K562 (cell line): ENCODE data around the gene RALGAPA2. TPM values are rescaled to one million over a fixed set of nuclear protein-coding genes. Genes with fewer than 3 reads are reported as not detected.
A peak's percentile ranks its signal among the peaks of the same experiment; 100 is the strongest.

Experiments
- ATAC-seq: fragments of 200-7000 bp; cut with Tn5 transposase; 3 replicates; pipeline ENCODE4 v1.9.1; 2020; ENCODE audit warnings: moderate library complexity
- BruUV-seq: library from RNA; stranded (reverse); fragments of 400-500 nt; replicated peaks from 2 replicates; lab custom pipeline; 2021; lab: Mats Ljungman, UMichigan
- CTCF ChIA-PET: fragments of 300-600 bp; formaldehyde crosslinking; extraction: SDS; loops from one replicate; lab custom pipeline; 2021; ENCODE audit warnings: low intra/inter-chr PET ratio; lab: Yijun Ruan, JAX
- POLR2A ChIA-PET: fragments of 300-600, 350-650 bp; sonication (Branson Sonifier 250); formaldehyde crosslinking; extraction: SDS; loops from one replicate; lab custom pipeline; 2021; ENCODE audit warnings: antibody characterized with exemption, inconsistent platforms; lab: Yijun Ruan, JAX
- DNase-seq, 4 experiments: peaks; one replicate each; pipeline versions ENCODE4 v3.0.0 to v3.0.0-alpha.2; 2011 to 2018; ENCODE audit warnings: low spot score in 3 of 4, mixed read lengths in 3 of 4; ENCODE audit errors: extremely low read depth in 1 of 4
- FAIRE-seq: peaks from 2 replicates; lab custom pipeline; 2011; peaks lifted over from hg19 to GRCh38; lab: Jason Lieb, UNC
- H2AFZ ChIP-seq: 2 replicates; pipeline ENCODE4 v1.6.0; 2011; ENCODE audit warnings: low read depth, low read length, control low read depth, inconsistent platforms
- H3K27ac ChIP-seq: fragments of 200-600 bp; 3 replicates; pipeline ENCODE4 v1.8.0; 2011; ENCODE audit warnings: low read depth, mild to moderate bottlenecking, control low read depth, inconsistent platforms, low read length, moderate library complexity, mixed read lengths; ENCODE audit errors: extremely low read depth
- H3K27me3 ChIP-seq, 2 experiments: fragments of 300-600 bp in 1 of 2; 2 replicates in 1 of 2; 3 replicates in 1 of 2; pipeline versions ENCODE4 v1.6.0 to v1.8.0; 2011; ENCODE audit warnings: inconsistent platforms in 2 of 2, low read length in 2 of 2, mild to moderate bottlenecking in 1 of 2, mixed read lengths in 1 of 2, moderate library complexity in 1 of 2; ENCODE audit not compliant: control insufficient read depth in 2 of 2, insufficient read depth in 2 of 2
- H3K36me3 ChIP-seq: fragments of 300-600 bp; 3 replicates; pipeline ENCODE4 v1.8.0; 2011; ENCODE audit warnings: mild to moderate bottlenecking, low read length, inconsistent platforms; ENCODE audit not compliant: control insufficient read depth, insufficient read depth
- H3K4me1 ChIP-seq, 2 experiments: fragments of 200-600 bp in 1 of 2; replicated peaks in 1 of 2; 2 replicates in 1 of 2; 3 replicates in 1 of 2; pipeline versions ENCODE4 v1.5.1 to v1.8.0; 2011; ENCODE audit warnings: inconsistent platforms in 2 of 2, low read length in 2 of 2, mild to moderate bottlenecking in 1 of 2, mixed read lengths in 1 of 2, moderate library complexity in 1 of 2; ENCODE audit not compliant: control insufficient read depth in 2 of 2, insufficient read depth in 2 of 2
- H3K4me2 ChIP-seq: 2 replicates; pipeline ENCODE4 v1.6.1; 2011; ENCODE audit warnings: low read length, control low read depth, inconsistent platforms, mixed read lengths; ENCODE audit not compliant: insufficient read depth
- H3K4me3 ChIP-seq: fragments of 200-600 bp; sonication (generic), shearing (Covaris generic); 2 replicates; pipeline ENCODE4 v1.5.1; 2016; ENCODE audit warnings: control low read depth, inconsistent platforms
- H3K79me2 ChIP-seq: fragments of 200-600 bp; 3 replicates; pipeline ENCODE4 v1.8.0; 2011; ENCODE audit warnings: low read length, inconsistent platforms; ENCODE audit not compliant: control insufficient read depth, insufficient read depth
- H3K9ac ChIP-seq, 2 experiments: 2 replicates each; pipeline versions ENCODE4 v1.6.0 to v1.6.1; 2011; ENCODE audit warnings: low read depth in 2 of 2, low read length in 2 of 2, control low read depth in 1 of 2, inconsistent platforms in 1 of 2, mild to moderate bottlenecking in 1 of 2, mixed read lengths in 1 of 2; ENCODE audit not compliant: insufficient read depth in 1 of 2
- H3K9me1 ChIP-seq: one replicate; pipeline ENCODE4 v1.6.0; 2011; ENCODE audit warnings: inconsistent platforms, mild to moderate bottlenecking, low read length, moderate library complexity; ENCODE audit not compliant: control insufficient read depth, insufficient read depth
- H3K9me3 ChIP-seq: replicated peaks from 2 replicates; pipeline ENCODE4 v1.5.1; 2011; ENCODE audit warnings: low read depth, low read length, inconsistent platforms; ENCODE audit not compliant: control insufficient read depth, insufficient read depth
- H4K20me1 ChIP-seq: replicated peaks from 2 replicates; pipeline ENCODE4 v1.6.1; 2011; ENCODE audit warnings: low read length, inconsistent platforms, mixed read lengths; ENCODE audit not compliant: control insufficient read depth, insufficient read depth
- CTCF ChIP-seq, 3 experiments: IDR thresholded peaks in 2 of 3; conservative IDR thresholded peaks in 1 of 3; 2 replicates each; pipeline ENCODE4 v1.5.1; 2011 to 2012; ENCODE audit warnings: low read length in 3 of 3, mild to moderate bottlenecking in 3 of 3, control low read depth in 2 of 3, improper control_type of control experiment in 1 of 3, inconsistent platforms in 1 of 3, low read depth in 1 of 3, mixed read lengths in 1 of 3, moderate library complexity in 1 of 3; ENCODE audit not compliant: insufficient read depth in 2 of 3
- GABPB1 ChIP-seq: sonication (generic); formaldehyde crosslinking; IDR thresholded peaks from 2 replicates; pipeline ENCODE4 v1.8.0; 2022; ENCODE audit warnings: mild to moderate bottlenecking, missing genetic modification reagents
- WGBS: fragments of 100-300 bp; shearing (Covaris generic); methylation state at CpG from one replicate; pipeline ENCODE4 v1.1.6; 2016; ENCODE audit warnings: low coverage, mixed read lengths; ENCODE audit not compliant: insufficient coverage; ENCODE audit errors: missing lambda C conversion rate; 5-methylcytosine and 5-hydroxymethylcytosine counted together
- in situ Hi-C: fragments of 300-500 bp; cut with MboI; formaldehyde crosslinking; loops from 4 replicates; pipeline ENCODE4 v1.15.0; 2018; ENCODE audit warnings: inconsistent platforms, mixed read lengths
- intact Hi-C: fragments of 100-400 bp; cut with micrococcal nuclease; formaldehyde crosslinking; loops from 2 replicates; pipeline ENCODE4 v1.14.2; 2022
- polyA plus RNA-seq, 8 experiments: library from polyadenylated mRNA; depleted of rRNA in 4 of 8; stranded (reverse) in 5 of 8; unstranded in 3 of 8; fragments of >200 nt; fragmentation: Nextera tagmentation in 2 of 8; fragmentation: Illumina TruSeq in 1 of 8; extraction: Ambion mirVana in 2 of 8; extraction: Trizol in 1 of 8; gene quantifications; 2 replicates each; pipeline versions ENCODE4 v1.2.1 to v1.2.3, GENCODE V29; 2011 to 2014; ENCODE audit warnings: inconsistent platforms in 1 of 8, missing spikeins in 1 of 8
- total RNA-seq, 7 experiments: library from RNA; depleted of rRNA in 6 of 7; stranded (reverse); fragments of >200 nt in 6 of 7; fragmentation: Illumina TruSeq in 2 of 7; extraction: Trizol in 2 of 7; gene quantifications; 2 replicates each; pipeline versions ENCODE4 v1.2.1 to v1.2.3, GENCODE V29; 2011 to 2021; ENCODE audit warnings: low replicate concordance in 1 of 7

RALGAPA2 gene
- total and polyA plus RNA-seq, 9 of the 15 experiments (the other 6 are each of a cell fraction or from before 2014, with no cell fraction given) = 0.35 to 2.7 (median 1.4) TPM

GRCh38 chr20:20594171-20594530, 118.3 kb downstream of the RALGAPA2 start:
- Histone ChIP-seq H3K9me3 (no peaks in the 10 kb centered on the region), H3K27me3 (no peaks in the 10 kb centered on the region), H2AFZ (no peak overlapping the region), H4K20me1 (no peaks in the 10 kb centered on the region), H3K9me1 (no peaks in the 10 kb centered on the region), H3K9ac (no peak overlapping the region), H3K27ac (no peak overlapping the region), H3K36me3 (no peaks in the 10 kb centered on the region), H3K79me2 (no peaks in the 10 kb centered on the region), H3K4me2 (no peak overlapping the region), H3K4me3 (no peak overlapping the region), H3K4me1 (no peaks in the 10 kb centered on the region)
- TF ChIP-seq GABPB1 (CRISPR knock-in tag) = no peak
- peak in 1 of 3 experiments; percentile 26; a peak in 2 of 6 replicates for TF ChIP-seq CTCF (IDR thresholded peaks at IDR 0.05 in 2 of 3, conservative IDR thresholded peaks at IDR 0.05 in 1 of 3; ENCODE audit: insufficient read depth in 2 of 3, low read depth in 1 of 3, low read length in 3 of 3)
- DNase-seq (peak in 1 of 4 experiments; percentile 9), ATAC-seq (no peak), FAIRE-seq (no peak)
- no TSS peak for BruUV-seq
- POLR2A ChIA-PET = interaction anchor here (0.7 to 1.4 kb wide), 2 partner anchors 14 to 27 kb away, joined by 4 to 6 read pairs; no protein-coding TSS in a partner anchor
- in situ Hi-C loops (no loop called here), intact Hi-C loops (loop anchor here (10.0 kb wide), 1 partner anchor 509 kb away; no protein-coding TSS in a partner anchor)
- WGBS = 0% methylated on average over 1 of the region's 1 CpG
- CTCF ChIA-PET = interaction anchor here (1.3 kb wide), 1 partner anchor 511 kb away, joined by 6 read pairs; no protein-coding TSS in a partner anchor
